Measurements from ENCODE around the gene HOXA3. TPM values are rescaled to one million over a fixed set of nuclear protein-coding genes. Genes with fewer than 3 reads are reported as not detected.

Gene HOXA3
- total and polyA plus RNA-seq, 2 donors (not counting 1 experiment from before 2014, with no cell fraction given) = 0.68 to 1.5 TPM

DNA sequence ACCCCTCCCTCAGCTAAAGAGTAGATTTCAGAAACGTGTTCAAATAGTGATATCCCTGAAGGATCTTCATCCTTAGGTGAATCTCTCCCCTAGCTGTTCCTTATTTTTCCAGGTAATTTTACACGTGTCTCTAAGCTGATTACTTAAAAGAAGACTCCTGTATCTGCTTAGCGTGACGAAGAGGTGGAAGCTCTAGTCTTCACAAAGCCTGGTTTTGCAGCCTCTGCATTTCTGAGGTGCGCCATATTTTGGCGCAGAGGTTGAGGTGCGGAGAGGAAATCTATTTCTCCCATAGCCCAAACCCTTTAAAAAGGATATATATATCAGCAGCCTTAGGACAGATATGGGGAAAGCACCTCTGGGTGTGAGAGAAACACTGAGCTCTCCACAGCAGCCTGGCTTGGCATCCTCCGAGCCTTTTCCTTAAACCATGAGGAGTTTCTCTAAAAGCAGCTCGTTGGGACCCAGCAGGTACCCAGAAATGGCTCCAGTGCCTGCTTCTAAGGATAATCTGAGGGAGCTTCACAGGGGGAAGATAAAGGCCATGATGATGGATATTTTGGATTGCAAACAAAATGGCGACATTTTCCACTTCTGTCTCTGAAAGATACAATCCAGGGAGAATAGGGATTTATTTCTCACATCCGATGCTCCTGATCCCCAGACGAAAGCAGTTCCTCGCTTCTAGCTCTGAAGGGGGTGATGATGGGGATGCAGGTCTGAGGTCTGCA is 46.9 kb downstream of the HOXA3 start:
- no peak for TF ChIP-seq EZH2 (IDR thresholded peaks at IDR 0.05; ENCODE audit: low read length, missing control alignments)
- peak; percentile 43 to 51 for DNase-seq (ENCODE audit: low read depth in 2 of 2)
- Histone ChIP-seq H3K27ac (ENCODE audit: insufficient read depth, low read length) (peak overlapping the region; percentile 95), H3K4me1 (ENCODE audit: control insufficient read depth, extremely low read depth, insufficient read depth, low read length) (peaks cover 37% of the 10 kb centered on the region), H3K79me2 (ENCODE audit: control insufficient read depth, insufficient read depth, low read length) (peaks cover 71% of the 10 kb centered on the region), H3K9me3 (ENCODE audit: control insufficient read depth, insufficient read depth, low read depth, low read length) (no peaks in the 10 kb centered on the region), H2AFZ (ENCODE audit: low read length) (no peak overlapping the region), H3K4me3 (replicated peaks in 1 of 4; ENCODE audit: control extremely low read depth in 1 of 4, insufficient read depth in 1 of 4, low read depth in 3 of 4, low read length in 4 of 4) (peak overlapping the region in 3 of 4 experiments; percentile 38 to 92 (median 46)), H3K4me2 (ENCODE audit: extremely low read depth, insufficient read depth, low read length) (peak overlapping the region; percentile 97), H3K27me3 (ENCODE audit: control insufficient read depth, insufficient read depth, low read length) (no peaks in the 10 kb centered on the region), H4K20me1 (ENCODE audit: control insufficient read depth, extremely low read depth, insufficient read depth, low read length) (no peaks in the 10 kb centered on the region), H3K9ac (ENCODE audit: insufficient read depth, low read length) (no peak overlapping the region), H3K36me3 (ENCODE audit: control insufficient read depth, insufficient read depth, low read length) (no peaks in the 10 kb centered on the region)

DNA sequence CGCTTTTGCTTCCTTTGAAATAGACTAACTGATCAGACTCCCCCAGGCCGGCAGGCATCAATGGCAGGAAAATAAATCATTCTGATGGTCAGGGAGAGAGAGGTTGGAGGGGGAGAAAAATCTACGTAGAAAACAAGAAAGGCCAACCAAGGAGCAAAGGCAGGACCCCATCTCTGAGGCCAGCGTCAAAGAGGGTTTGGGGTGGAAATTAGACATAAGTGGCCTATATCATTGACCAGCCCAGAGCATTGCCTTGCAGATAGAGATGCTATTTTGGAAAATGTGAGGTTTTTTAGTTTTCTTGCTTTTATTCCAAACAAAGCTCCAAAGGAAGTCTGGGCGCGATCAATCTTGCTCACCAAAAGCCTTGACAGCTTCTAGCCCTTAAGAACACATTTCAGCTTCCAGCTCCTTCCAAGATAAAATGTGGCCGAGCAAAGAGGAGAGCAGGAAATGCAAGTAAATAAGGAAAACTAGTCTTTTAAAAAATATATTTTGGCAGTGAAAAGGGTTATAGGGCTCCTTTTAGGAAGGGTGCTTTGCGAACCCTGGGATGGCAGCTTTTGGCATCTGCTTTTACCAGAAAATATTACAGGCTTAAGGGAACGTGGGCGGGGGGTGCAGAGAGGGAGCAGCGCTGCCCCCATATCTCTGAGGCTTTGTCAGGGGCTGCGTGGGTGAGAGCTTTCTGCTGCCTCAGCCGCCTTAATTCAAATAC is 47.9 kb downstream of the HOXA3 start:
- Histone ChIP-seq H2AFZ (ENCODE audit: low read length) (no peak overlapping the region), H3K36me3 (ENCODE audit: control insufficient read depth, insufficient read depth, low read length) (no peaks in the 10 kb centered on the region), H3K4me2 (ENCODE audit: extremely low read depth, insufficient read depth, low read length) (peak overlapping the region; percentile 97), H3K9ac (ENCODE audit: insufficient read depth, low read length) (no peak overlapping the region), H3K27me3 (ENCODE audit: control insufficient read depth, insufficient read depth, low read length) (no peaks in the 10 kb centered on the region), H3K27ac (ENCODE audit: insufficient read depth, low read length) (peak overlapping the region; percentile 95), H3K9me3 (ENCODE audit: control insufficient read depth, insufficient read depth, low read depth, low read length) (no peaks in the 10 kb centered on the region), H4K20me1 (ENCODE audit: control insufficient read depth, extremely low read depth, insufficient read depth, low read length) (no peaks in the 10 kb centered on the region), H3K79me2 (ENCODE audit: control insufficient read depth, insufficient read depth, low read length) (peaks cover 72% of the 10 kb centered on the region), H3K4me1 (ENCODE audit: control insufficient read depth, extremely low read depth, insufficient read depth, low read length) (peaks cover 31% of the 10 kb centered on the region), H3K4me3 (replicated peaks in 1 of 4; ENCODE audit: control extremely low read depth in 1 of 4, insufficient read depth in 1 of 4, low read depth in 3 of 4, low read length in 4 of 4) (peak overlapping the region in 3 of 4 experiments; percentile 12 to 92 (median 74))
- DNase-seq (ENCODE audit: low read depth in 2 of 2) = peak; percentile 88 to 91
- no peak for TF ChIP-seq EZH2 (IDR thresholded peaks at IDR 0.05; ENCODE audit: low read length, missing control alignments)
- TF ChIP-seq, protein P1, sequence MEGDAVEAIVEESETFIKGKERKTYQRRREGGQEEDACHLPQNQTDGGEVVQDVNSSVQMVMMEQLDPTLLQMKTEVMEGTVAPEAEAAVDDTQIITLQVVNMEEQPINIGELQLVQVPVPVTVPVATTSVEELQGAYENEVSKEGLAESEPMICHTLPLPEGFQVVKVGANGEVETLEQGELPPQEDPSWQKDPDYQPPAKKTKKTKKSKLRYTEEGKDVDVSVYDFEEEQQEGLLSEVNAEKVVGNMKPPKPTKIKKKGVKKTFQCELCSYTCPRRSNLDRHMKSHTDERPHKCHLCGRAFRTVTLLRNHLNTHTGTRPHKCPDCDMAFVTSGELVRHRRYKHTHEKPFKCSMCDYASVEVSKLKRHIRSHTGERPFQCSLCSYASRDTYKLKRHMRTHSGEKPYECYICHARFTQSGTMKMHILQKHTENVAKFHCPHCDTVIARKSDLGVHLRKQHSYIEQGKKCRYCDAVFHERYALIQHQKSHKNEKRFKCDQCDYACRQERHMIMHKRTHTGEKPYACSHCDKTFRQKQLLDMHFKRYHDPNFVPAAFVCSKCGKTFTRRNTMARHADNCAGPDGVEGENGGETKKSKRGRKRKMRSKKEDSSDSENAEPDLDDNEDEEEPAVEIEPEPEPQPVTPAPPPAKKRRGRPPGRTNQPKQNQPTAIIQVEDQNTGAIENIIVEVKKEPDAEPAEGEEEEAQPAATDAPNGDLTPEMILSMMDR (conservative IDR thresholded peaks at IDR 0.05 in 1 of 2, IDR thresholded peaks at IDR 0.05 in 1 of 2; ENCODE audit: low read depth in 1 of 2, low read length in 2 of 2) = no peak

DNA sequence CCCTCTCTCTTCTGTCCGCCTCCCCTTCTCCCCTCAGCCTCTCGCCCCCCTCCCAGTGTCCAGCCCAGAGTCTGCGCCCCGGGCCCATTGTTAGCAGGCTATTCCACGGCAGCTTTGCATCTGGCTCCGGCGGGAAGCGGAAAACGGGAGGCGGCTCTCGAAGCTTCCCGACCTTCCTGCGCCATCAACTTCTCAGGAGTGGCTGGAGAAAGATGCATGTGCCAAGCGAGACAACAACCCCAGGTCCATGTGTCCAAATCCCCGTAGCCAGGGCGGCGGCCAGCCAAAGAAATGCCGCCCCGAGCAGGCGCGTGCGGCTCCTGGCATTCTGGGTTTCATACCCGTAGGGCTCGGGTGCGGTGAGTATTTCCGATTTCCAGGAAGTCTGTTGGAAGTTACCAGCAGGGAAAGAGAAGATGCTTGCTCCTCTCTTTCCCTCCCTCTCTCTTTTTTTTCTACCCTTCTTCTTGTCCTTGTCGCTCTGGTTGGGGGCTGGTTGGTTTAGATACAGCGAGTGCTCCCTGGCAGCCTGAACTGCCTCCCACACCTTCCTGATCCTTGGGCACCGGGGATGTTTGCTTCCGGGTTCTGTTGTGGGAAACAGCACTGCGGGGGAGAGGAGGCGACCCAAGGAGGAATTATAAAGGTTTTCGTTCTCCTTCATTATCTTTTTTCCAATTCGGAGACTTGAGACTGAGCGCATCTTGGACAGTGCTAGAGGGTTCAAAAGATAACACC is 48.7 kb downstream of the HOXA3 start:
- Histone ChIP-seq H4K20me1 (ENCODE audit: control insufficient read depth, extremely low read depth, insufficient read depth, low read length) (no peaks in the 10 kb centered on the region), H2AFZ (ENCODE audit: low read length) (no peak overlapping the region), H3K27ac (ENCODE audit: insufficient read depth, low read length) (peak overlapping the region; percentile 95), H3K79me2 (ENCODE audit: control insufficient read depth, insufficient read depth, low read length) (peaks cover 77% of the 10 kb centered on the region), H3K4me1 (ENCODE audit: control insufficient read depth, extremely low read depth, insufficient read depth, low read length) (peaks cover 26% of the 10 kb centered on the region), H3K4me2 (ENCODE audit: extremely low read depth, insufficient read depth, low read length) (peak overlapping the region; percentile 97), H3K9me3 (ENCODE audit: control insufficient read depth, insufficient read depth, low read depth, low read length) (no peaks in the 10 kb centered on the region), H3K9ac (ENCODE audit: insufficient read depth, low read length) (peak overlapping the region; percentile 57), H3K27me3 (ENCODE audit: control insufficient read depth, insufficient read depth, low read length) (no peaks in the 10 kb centered on the region), H3K36me3 (ENCODE audit: control insufficient read depth, insufficient read depth, low read length) (no peaks in the 10 kb centered on the region), H3K4me3 (replicated peaks in 1 of 4; ENCODE audit: control extremely low read depth in 1 of 4, insufficient read depth in 1 of 4, low read depth in 3 of 4, low read length in 4 of 4) (peak overlapping the region; percentile 42 to 92 (median 72))
- TF ChIP-seq EZH2 (IDR thresholded peaks at IDR 0.05; ENCODE audit: low read length, missing control alignments) = no peak
- TF ChIP-seq, protein P1 (conservative IDR thresholded peaks at IDR 0.05 in 1 of 2, IDR thresholded peaks at IDR 0.05 in 1 of 2; ENCODE audit: low read depth in 1 of 2, low read length in 2 of 2) = no peak
- peak; percentile 47 to 49 for DNase-seq (ENCODE audit: low read depth in 2 of 2)

Data from fibroblast of lung (primary cell).